Astrocyte of the spinal cord (primary cell): ENCODE data around the gene ITPR2.
"Not testable (repeated sequence)": the region's sequence is repeated elsewhere in the genome, so short reads cannot be mapped to it uniquely, and the experiment has no call there.

Experiments used
- DNase-seq: peaks from one replicate; pipeline ENCODE4 v3.0.0; 2011; ENCODE audit warnings: low read depth, low spot score
- H3K4me3 ChIP-seq: 2 replicates; pipeline ENCODE4 v1.5.1; 2011; ENCODE audit warnings: low read depth, mild to moderate bottlenecking, low read length, moderate library complexity
- in situ Hi-C: cut with HindIII; loops from 2 replicates; pipeline ENCODE4 v1.10.0; 2017; ENCODE audit warnings: low sequenced_read_pairs
- TF ChIP-seq, protein P1 (sequence below): IDR thresholded peaks from 2 replicates; pipeline ENCODE4 v1.5.1; 2012; ENCODE audit warnings: low read depth, mild to moderate bottlenecking, low read length, inconsistent platforms

The ITPR2 gene

GRCh38 chr12:26795910-26796309, 37.1 kb downstream of the ITPR2 start:
- TF ChIP-seq, protein P1, sequence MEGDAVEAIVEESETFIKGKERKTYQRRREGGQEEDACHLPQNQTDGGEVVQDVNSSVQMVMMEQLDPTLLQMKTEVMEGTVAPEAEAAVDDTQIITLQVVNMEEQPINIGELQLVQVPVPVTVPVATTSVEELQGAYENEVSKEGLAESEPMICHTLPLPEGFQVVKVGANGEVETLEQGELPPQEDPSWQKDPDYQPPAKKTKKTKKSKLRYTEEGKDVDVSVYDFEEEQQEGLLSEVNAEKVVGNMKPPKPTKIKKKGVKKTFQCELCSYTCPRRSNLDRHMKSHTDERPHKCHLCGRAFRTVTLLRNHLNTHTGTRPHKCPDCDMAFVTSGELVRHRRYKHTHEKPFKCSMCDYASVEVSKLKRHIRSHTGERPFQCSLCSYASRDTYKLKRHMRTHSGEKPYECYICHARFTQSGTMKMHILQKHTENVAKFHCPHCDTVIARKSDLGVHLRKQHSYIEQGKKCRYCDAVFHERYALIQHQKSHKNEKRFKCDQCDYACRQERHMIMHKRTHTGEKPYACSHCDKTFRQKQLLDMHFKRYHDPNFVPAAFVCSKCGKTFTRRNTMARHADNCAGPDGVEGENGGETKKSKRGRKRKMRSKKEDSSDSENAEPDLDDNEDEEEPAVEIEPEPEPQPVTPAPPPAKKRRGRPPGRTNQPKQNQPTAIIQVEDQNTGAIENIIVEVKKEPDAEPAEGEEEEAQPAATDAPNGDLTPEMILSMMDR, result no peak
- in situ Hi-C loops, result no loop called here
- no peak for DNase-seq
- H3K4me3 ChIP-seq, result no peak overlapping the region

DNA sequence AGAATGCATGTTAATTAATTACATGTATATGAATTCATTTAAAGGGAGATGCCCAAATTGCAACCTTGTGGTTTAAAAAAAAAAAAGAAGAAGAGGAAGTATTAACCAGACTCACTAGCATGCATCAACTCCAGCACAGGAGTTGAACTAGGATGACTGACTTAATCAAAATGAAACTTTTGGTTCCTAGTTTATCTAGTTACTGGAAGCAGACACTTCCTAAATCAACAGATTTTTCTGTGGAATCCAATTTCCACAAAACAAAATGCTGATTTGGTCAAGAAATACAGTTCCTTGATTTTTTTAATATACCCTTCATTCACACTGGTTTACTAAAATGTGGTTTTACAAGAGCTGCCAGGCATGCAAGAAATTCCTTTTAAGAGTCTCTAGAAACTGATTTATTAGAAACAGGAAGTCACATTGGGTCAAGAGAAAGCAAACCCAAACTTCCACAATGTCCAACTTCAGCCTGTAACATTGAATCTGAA, 41.6 kb downstream of the ITPR2 start:
- no peak overlapping the region for H3K4me3 ChIP-seq
- in situ Hi-C loops, result no loop called here
- peak; percentile 63 for DNase-seq
- TF ChIP-seq, protein P1, result no peak

DNA sequence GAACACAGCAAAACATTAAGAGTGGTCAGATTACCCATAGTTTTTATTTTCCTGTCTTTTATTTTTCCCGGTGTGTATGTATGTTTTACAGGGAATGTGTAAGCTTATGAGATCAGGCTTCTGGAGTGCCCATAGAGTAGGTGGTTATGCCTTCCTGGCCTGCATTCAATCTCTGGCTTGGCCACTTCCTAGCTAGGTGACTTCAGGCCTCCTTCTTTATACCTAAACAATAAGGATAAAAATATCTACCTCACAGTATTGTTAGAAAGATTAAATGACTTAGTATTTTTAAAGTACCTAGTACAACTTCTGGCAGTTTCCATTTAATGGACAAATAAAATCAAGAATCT, 42.4 kb downstream of the ITPR2 start:
- no peak for DNase-seq
- no peak overlapping the region for H3K4me3 ChIP-seq
- in situ Hi-C loops, result no loop called here
- TF ChIP-seq, protein P1, result no peak

GRCh38 chr12:26789731-26790644, 43.0 kb downstream of the ITPR2 start:
- TF ChIP-seq, protein P1, result no peak
- no peak overlapping the region for H3K4me3 ChIP-seq
- peak; percentile 52 for DNase-seq
- in situ Hi-C loops, result no loop called here

- no peak overlapping the region for H3K4me3 ChIP-seq
- DNase-seq, result peak; percentile 85
- in situ Hi-C loops, result no loop called here
- TF ChIP-seq, protein P1, result no peak
Observed at GRCh38 chr12:26786865-26787514, 46.0 kb downstream of the ITPR2 start.

DNA sequence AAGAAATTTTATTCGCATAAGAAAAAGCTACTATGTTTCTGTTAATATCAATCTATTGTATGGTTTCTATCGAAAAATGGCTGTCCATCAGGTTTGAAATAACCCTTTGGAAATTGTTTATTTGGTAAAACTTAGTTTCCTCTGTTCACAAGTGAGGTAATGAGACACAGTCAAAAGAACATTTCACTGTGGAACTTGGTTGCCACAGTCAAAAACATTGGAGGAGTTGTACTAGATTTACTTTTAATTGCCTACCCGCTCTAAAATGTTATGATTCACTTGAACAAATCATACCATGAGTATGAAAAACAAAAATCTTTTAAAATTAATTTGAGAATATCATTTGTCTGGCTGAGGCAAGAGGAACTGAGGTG, 46.5 kb downstream of the ITPR2 start:
- in situ Hi-C loops, result no loop called here
- TF ChIP-seq, protein P1, result no peak
- H3K4me3 ChIP-seq, result no peak overlapping the region
- DNase-seq, result no peak

GRCh38 chr12:26783816-26784379, 49.1 kb downstream of the ITPR2 start:
- in situ Hi-C loops, H3K4me3 ChIP-seq, DNase-seq: not testable (repeated sequence)
